ENCODE results near the gene TAF1. TPM values are rescaled to one million over a fixed set of nuclear protein-coding genes. Genes with fewer than 3 reads are reported as not detected.

Gene TAF1
- total RNA-seq, 1 experiment from 2014 or later, result 31.2 TPM

- no peak overlapping the region for H3K27ac Mint-ChIP-seq
- ChIA-PET CTCF (no interaction called here), POLR2A (interaction anchor here (0.6 kb wide), 1 partner anchor 928 kb away, joined by 3 read pairs; no protein-coding TSS in a partner anchor)
- TF ChIP-seq NFYB (CRISPR knock-in tag; conservative IDR thresholded peaks at IDR 0.05; ENCODE audit: low read depth), result no peak
- TF ChIP-seq, protein P1, sequence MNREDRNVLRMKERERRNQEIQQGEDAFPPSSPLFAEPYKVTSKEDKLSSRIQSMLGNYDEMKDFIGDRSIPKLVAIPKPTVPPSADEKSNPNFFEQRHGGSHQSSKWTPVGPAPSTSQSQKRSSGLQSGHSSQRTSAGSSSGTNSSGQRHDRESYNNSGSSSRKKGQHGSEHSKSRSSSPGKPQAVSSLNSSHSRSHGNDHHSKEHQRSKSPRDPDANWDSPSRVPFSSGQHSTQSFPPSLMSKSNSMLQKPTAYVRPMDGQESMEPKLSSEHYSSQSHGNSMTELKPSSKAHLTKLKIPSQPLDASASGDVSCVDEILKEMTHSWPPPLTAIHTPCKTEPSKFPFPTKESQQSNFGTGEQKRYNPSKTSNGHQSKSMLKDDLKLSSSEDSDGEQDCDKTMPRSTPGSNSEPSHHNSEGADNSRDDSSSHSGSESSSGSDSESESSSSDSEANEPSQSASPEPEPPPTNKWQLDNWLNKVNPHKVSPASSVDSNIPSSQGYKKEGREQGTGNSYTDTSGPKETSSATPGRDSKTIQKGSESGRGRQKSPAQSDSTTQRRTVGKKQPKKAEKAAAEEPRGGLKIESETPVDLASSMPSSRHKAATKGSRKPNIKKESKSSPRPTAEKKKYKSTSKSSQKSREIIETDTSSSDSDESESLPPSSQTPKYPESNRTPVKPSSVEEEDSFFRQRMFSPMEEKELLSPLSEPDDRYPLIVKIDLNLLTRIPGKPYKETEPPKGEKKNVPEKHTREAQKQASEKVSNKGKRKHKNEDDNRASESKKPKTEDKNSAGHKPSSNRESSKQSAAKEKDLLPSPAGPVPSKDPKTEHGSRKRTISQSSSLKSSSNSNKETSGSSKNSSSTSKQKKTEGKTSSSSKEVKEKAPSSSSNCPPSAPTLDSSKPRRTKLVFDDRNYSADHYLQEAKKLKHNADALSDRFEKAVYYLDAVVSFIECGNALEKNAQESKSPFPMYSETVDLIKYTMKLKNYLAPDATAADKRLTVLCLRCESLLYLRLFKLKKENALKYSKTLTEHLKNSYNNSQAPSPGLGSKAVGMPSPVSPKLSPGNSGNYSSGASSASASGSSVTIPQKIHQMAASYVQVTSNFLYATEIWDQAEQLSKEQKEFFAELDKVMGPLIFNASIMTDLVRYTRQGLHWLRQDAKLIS (CRISPR knock-in tag; IDR thresholded peaks at IDR 0.05; ENCODE audit: borderline replicate concordance), result no peak
- DNase-seq (ENCODE audit: low spot score) (no peak), ATAC-seq (no peak)
- H3K27me3 Mint-ChIP-seq (ENCODE audit: low read depth), result no peaks in the 10 kb centered on the region
- H3K4me3 Mint-ChIP-seq, result no peak overlapping the region
- peaks cover 23% of the 10 kb centered on the region for H3K36me3 Mint-ChIP-seq
- H3K4me1 Mint-ChIP-seq, result no peaks in the 10 kb centered on the region
- no peaks in the 10 kb centered on the region for H3K9me3 Mint-ChIP-seq
These were observed 72.6 kb downstream of the TAF1 start for GRCh38 chrX:71438750-71439149.

- no peaks in the 10 kb centered on the region for H3K9me3 Mint-ChIP-seq
- DNase-seq (ENCODE audit: low spot score) (no peak), ATAC-seq (no peak)
- TF ChIP-seq ZNF219 (CRISPR knock-in tag; IDR thresholded peaks at IDR 0.05; ENCODE audit: borderline replicate concordance), result no peak
- TF ChIP-seq, protein P2, sequence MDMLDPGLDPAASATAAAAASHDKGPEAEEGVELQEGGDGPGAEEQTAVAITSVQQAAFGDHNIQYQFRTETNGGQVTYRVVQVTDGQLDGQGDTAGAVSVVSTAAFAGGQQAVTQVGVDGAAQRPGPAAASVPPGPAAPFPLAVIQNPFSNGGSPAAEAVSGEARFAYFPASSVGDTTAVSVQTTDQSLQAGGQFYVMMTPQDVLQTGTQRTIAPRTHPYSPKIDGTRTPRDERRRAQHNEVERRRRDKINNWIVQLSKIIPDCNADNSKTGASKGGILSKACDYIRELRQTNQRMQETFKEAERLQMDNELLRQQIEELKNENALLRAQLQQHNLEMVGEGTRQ (CRISPR knock-in tag; IDR thresholded peaks at IDR 0.05), result no peak
- no peak for TF ChIP-seq SOX15 (CRISPR knock-in tag; IDR thresholded peaks at IDR 0.05)
- H3K36me3 Mint-ChIP-seq, result peaks cover 21% of the 10 kb centered on the region
- ChIA-PET CTCF (no interaction called here), POLR2A (interaction anchor here (0.6 kb wide), 1 partner anchor 929 kb away, joined by 3 read pairs; no protein-coding TSS in a partner anchor)
- H3K27me3 Mint-ChIP-seq (ENCODE audit: low read depth), result no peaks in the 10 kb centered on the region
- H3K4me1 Mint-ChIP-seq, result no peaks in the 10 kb centered on the region
- no peak overlapping the region for H3K4me3 Mint-ChIP-seq
- H3K27ac Mint-ChIP-seq, result no peak overlapping the region
These were observed 73.3 kb downstream of the TAF1 start for GRCh38 chrX:71439420-71439819.

DNA sequence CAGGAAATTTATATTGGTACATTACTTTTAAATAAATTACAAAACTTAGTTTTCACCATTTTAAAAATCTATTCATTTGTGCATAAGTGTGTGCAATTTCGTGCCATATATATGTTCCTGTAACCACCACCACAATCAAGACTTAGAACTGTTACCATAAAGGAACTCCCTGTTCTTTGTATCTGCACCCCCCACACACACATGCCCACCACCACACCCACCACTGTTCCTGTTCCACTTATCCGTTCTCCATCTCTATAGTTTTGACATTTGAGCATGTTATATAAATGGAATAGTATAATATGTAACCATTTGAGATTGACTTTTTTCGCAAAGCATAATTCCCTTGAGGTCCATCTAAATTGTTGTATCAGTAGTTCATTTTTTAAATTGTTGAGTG is 73.7 kb downstream of the TAF1 start:
- ATAC-seq, result no peak
- ChIA-PET CTCF (no interaction called here), POLR2A (no interaction called here)
- Mint-ChIP-seq H3K27ac (no peak overlapping the region), H3K4me3 (no peak overlapping the region), H3K27me3 (ENCODE audit: low read depth) (no peaks in the 10 kb centered on the region), H3K9me3 (no peaks in the 10 kb centered on the region), H3K36me3 (peaks cover 19% of the 10 kb centered on the region), H3K4me1 (no peaks in the 10 kb centered on the region)
- DNase-seq (ENCODE audit: low spot score), result no peak
- TF ChIP-seq CBFB (CRISPR knock-in tag; IDR thresholded peaks at IDR 0.05; ENCODE audit: low read depth), result no peak
- TF ChIP-seq ZBTB43 (CRISPR knock-in tag; IDR thresholded peaks at IDR 0.05), result no peak
- TF ChIP-seq TCF7 (CRISPR knock-in tag; IDR thresholded peaks at IDR 0.05; ENCODE audit: low read depth), result no peak
- no peak for TF ChIP-seq ARID4B (CRISPR knock-in tag; IDR thresholded peaks at IDR 0.05; ENCODE audit: borderline replicate concordance)

Data from WTC11 (cell line).